SU-DHL-6 (cell line): ENCODE results near the gene MYO9A.

ENCODE experiments used
- CTCF ChIP-seq: fragments of 200-600 bp; sonication (generic); IDR thresholded peaks from one replicate; pipeline ENCODE4 v1.5.1; 2017; ENCODE audit warnings: antibody characterized with exemption, mild to moderate bottlenecking, low read length, moderate library complexity; ENCODE audit not compliant: insufficient read depth, poor library complexity, severe bottlenecking
- EZH2phosphoT487 ChIP-seq: fragments of 200-600 bp; sonication (generic), shearing (Covaris generic); conservative IDR thresholded peaks from 2 replicates; pipeline ENCODE4 v1.6.1; 2018; ENCODE audit warnings: mild to moderate bottlenecking, antibody characterized with exemption, low read length, moderate library complexity, mixed read lengths

- no peak for TF ChIP-seq CTCF
- TF ChIP-seq EZH2phosphoT487: no peak
These were observed 21.2 kb downstream of the MYO9A start for GRCh38 chr15:72096796-72097195.
